ENCODE measurements around the gene LRRFIP2.

The LRRFIP2 gene

GRCh38 chr3:37114251-37115145 lies 59.9 kb downstream of the LRRFIP2 start:
- DNase-seq (ENCODE audit: low read depth) = no peak

GRCh38 chr3:37112987-37113386 lies 61.4 kb downstream of the LRRFIP2 start:
- no peak for DNase-seq (ENCODE audit: low read depth)

- DNase-seq (ENCODE audit: low read depth) = no peak
Observed at GRCh38 chr3:37111199-37111598, 63.2 kb downstream of the LRRFIP2 start.

GRCh38 chr3:37107846-37108245 lies 66.5 kb downstream of the LRRFIP2 start:
- DNase-seq (ENCODE audit: low read depth) = no peak

- no peak for DNase-seq (ENCODE audit: low read depth)
Observed at GRCh38 chr3:37103103-37103808, 71.1 kb downstream of the LRRFIP2 start.

- DNase-seq (ENCODE audit: low read depth) = no peak
Observed at GRCh38 chr3:37100411-37100810, 74.0 kb downstream of the LRRFIP2 start.

- DNase-seq (ENCODE audit: low read depth) = no peak
Observed at GRCh38 chr3:37099469-37099868, 74.9 kb downstream of the LRRFIP2 start.

GRCh38 chr3:37098884-37099283 lies 75.5 kb downstream of the LRRFIP2 start:
- no peak for DNase-seq (ENCODE audit: low read depth)

GRCh38 chr3:37097776-37098175 lies 76.6 kb downstream of the LRRFIP2 start:
- no peak for DNase-seq (ENCODE audit: low read depth)

GRCh38 chr3:37096975-37097374 lies 77.4 kb downstream of the LRRFIP2 start:
- no peak for DNase-seq (ENCODE audit: low read depth)

GRCh38 chr3:37096288-37096687 lies 78.1 kb downstream of the LRRFIP2 start:
- no peak for DNase-seq (ENCODE audit: low read depth)

GRCh38 chr3:37094636-37095035 lies 79.7 kb downstream of the LRRFIP2 start:
- DNase-seq (ENCODE audit: low read depth) = no peak

GRCh38 chr3:37093481-37093880 lies 80.9 kb downstream of the LRRFIP2 start:
- DNase-seq (ENCODE audit: low read depth) = no peak

GRCh38 chr3:37092484-37092883 lies 81.9 kb downstream of the LRRFIP2 start:
- DNase-seq (ENCODE audit: low read depth) = no peak

GRCh38 chr3:37087870-37088269 lies 86.5 kb downstream of the LRRFIP2 start:
- no peak for DNase-seq (ENCODE audit: low read depth)

GRCh38 chr3:37086918-37087317 lies 87.5 kb downstream of the LRRFIP2 start:
- no peak for DNase-seq (ENCODE audit: low read depth)

- DNase-seq (ENCODE audit: low read depth) = no peak
Observed at GRCh38 chr3:37082317-37082716, 92.1 kb downstream of the LRRFIP2 start.

GRCh38 chr3:37075955-37076354 lies 98.4 kb downstream of the LRRFIP2 start:
- DNase-seq (ENCODE audit: low read depth) = no peak

- DNase-seq (ENCODE audit: low read depth) = no peak
Observed at GRCh38 chr3:37074178-37074577, 100.2 kb downstream of the LRRFIP2 start.

- DNase-seq (ENCODE audit: low read depth) = no peak
Observed at GRCh38 chr3:37072892-37073291, 101.5 kb downstream of the LRRFIP2 start.

GRCh38 chr3:37071921-37072320 lies 102.5 kb downstream of the LRRFIP2 start:
- no peak for DNase-seq (ENCODE audit: low read depth)

- no peak for DNase-seq (ENCODE audit: low read depth)
Observed at GRCh38 chr3:37068031-37068430, 106.4 kb downstream of the LRRFIP2 start.

- DNase-seq (ENCODE audit: low read depth) = no peak
Observed at GRCh38 chr3:37067577-37067976, 106.8 kb downstream of the LRRFIP2 start.

Measured in activated T-cell treated with anti-CD3 and anti-CD28 coated beads for 1 hour (primary cell).